GM12872 (cell line): ENCODE data around the gene LRRC8C.

Experiments used
- TF ChIP-seq, protein P1 (sequence below): IDR thresholded peaks from 3 replicates; pipeline ENCODE4 v1.5.1; 2011; ENCODE audit warnings: low read depth, mild to moderate bottlenecking, low read length, moderate library complexity; ENCODE audit not compliant: insufficient read depth

The LRRC8C gene

DNA sequence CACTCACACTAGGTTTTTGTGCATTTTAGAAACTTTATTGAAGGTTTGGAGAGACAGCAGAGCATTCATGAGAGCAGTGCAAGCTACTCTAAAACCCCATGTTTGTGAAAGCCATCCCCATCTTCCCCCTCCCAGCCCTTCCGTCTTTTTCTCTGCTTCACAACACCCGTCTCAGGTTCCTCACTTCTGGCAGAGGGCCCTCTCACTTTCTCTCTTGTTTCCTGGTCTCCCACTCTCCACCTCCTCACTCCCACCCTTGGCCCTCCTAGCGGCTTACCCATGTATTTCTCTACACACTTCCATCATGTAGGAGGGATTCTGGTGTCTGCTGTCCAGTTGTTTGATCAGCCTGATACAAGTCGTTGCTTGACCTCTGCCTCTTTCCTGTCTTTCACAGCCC lies 92.7 kb downstream of the LRRC8C start:
- TF ChIP-seq, protein P1, sequence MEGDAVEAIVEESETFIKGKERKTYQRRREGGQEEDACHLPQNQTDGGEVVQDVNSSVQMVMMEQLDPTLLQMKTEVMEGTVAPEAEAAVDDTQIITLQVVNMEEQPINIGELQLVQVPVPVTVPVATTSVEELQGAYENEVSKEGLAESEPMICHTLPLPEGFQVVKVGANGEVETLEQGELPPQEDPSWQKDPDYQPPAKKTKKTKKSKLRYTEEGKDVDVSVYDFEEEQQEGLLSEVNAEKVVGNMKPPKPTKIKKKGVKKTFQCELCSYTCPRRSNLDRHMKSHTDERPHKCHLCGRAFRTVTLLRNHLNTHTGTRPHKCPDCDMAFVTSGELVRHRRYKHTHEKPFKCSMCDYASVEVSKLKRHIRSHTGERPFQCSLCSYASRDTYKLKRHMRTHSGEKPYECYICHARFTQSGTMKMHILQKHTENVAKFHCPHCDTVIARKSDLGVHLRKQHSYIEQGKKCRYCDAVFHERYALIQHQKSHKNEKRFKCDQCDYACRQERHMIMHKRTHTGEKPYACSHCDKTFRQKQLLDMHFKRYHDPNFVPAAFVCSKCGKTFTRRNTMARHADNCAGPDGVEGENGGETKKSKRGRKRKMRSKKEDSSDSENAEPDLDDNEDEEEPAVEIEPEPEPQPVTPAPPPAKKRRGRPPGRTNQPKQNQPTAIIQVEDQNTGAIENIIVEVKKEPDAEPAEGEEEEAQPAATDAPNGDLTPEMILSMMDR, result no peak

DNA sequence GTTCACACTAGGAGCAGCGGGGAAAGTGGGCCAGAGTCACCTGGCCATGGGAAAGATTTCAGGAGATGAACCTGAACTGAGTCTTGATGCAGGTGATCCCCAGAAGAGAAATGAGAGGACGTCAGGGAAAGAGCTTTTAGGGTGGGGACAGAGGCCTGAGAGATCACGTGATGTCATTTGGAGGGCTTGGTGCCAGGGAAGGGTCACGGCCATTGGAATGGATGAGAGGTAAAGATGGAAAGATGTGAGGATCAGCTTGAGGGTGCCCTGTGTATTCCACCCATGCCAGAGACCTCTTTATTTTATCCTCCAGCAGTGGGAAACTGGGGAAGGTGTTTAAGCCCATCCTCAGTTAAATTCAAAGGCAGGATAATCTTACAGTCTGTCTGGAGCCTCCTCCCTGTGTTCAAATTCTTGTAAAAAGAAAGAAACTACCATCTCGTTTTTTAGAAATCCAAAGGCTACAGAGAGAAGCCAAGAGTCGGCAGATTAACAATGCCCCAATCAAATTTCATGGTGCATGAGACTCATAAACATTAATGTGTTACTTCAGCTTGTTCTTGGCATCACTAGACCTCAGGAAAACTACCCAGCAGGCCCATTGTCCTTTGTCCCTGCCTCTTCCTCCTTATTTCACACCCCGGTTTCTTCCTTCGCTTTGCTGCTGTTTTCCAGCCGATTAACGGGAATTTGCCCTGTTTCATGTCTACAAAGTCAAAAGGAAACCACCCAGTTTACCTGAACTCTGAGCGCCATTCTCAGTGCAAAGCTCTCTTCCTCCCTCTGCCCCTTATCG lies 94.8 kb downstream of the LRRC8C start:
- TF ChIP-seq, protein P1, result no peak

DNA sequence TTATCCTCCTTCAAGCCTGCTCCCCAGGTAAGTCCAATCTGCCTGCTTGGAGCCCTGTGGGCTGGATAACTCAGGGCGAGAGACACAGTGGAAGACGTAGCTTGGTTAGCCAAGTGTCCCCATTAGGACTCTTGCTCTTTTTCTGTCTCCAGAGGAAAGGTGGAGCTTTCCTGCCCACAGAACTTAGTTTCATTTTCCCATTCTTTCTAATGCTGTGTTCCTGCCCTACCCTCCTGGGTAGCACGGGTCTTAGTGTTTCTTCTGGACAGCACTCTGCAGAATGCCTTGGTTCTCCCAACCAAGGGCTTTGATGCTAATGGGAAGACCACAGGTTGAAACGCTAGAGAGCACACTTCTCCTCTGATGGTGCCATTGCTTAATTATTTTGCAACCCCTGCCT lies 95.5 kb downstream of the LRRC8C start:
- TF ChIP-seq, protein P1, result no peak

- TF ChIP-seq, protein P1, result no peak
These were observed 99.3 kb downstream of the LRRC8C start for GRCh38 chr1:89732206-89732605.

DNA sequence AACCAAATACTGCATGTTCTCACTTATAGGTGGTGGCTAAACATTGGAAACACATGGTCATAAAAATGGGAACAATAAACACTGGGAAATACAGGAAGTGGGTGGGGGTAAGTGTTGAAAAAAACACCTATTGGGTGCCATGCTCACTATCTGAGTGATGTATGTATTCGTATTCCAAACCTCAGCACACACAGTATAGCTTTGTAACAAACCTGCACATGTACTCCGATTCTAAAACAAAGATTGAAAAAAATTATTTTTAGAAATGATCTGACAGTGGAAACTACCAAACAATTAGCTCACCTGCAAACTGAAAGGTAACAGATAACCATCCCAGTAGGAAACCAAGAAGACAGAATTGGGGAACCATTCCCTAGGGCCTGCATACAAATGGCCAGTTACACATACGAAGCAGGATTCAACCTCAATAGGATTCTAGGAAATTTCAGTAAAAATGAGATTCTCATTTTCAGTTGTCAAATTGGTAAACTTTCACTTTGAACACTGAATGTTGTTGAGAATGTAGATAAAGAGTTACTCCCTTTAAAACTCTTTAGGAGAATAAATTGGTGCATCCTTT lies 99.8 kb downstream of the LRRC8C start:
- TF ChIP-seq, protein P1, result no peak

GRCh38 chr1:89733748-89734147 lies 100.8 kb downstream of the LRRC8C start:
- TF ChIP-seq, protein P1, result no peak

GRCh38 chr1:89734442-89734841 lies 101.5 kb downstream of the LRRC8C start:
- TF ChIP-seq, protein P1, result no peak
